Measurements from ENCODE around the gene KRT26. TPM values are rescaled to one million over a fixed set of nuclear protein-coding genes. Genes with fewer than 3 reads are reported as not detected.
"Not testable (repeated sequence)": the region's sequence is repeated elsewhere in the genome, so short reads cannot be mapped to it uniquely, and the experiment has no call there.

Gene KRT26
- total RNA-seq, 2 donors from 2014 or later, result not detected

DNA sequence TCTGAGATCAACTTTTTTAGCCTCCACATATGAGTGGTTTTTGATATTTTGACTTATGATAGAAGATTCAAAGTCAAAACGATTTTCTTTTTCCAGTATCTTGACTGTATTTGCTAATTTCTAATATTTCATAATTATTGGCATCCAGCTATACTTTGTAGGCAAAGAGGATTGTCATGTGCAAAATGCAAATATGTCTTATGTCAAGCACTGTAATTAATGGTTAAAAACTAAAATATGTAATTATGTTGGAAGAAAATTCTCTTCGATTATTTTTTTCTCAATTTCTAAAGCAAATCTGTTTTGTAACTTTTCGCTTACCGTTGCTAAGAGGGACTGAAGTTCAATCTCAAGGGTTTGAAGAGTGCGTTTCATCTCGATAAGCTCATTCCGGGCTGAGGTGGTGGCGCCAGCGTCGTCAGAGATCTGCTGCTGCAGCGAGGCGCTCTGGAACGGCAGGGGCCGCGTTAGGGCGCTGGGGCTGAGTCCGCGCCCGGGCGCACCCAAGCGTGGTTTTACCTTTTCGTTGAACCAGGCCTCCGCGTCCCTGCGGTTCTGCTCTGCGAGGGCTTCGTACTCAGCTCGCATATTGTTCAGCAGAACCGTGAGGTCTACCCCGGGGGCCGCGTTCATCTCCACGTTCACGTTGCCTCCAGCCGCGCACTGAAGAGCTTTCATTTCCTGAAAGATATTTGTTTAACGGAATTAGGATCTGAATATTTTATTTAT, 7.3 kb upstream of the KRT26 start:
- H3K27me3 Mint-ChIP-seq (ENCODE audit: low read depth), result peaks cover 59% of the 10 kb centered on the region
- H3K27ac Mint-ChIP-seq, result no peak overlapping the region
- DNase-seq (peak; percentile 9 to 30), ATAC-seq (replicated peaks in 1 of 2) (peak in 1 of 2 donors; percentile 49)
- H3K4me1 Mint-ChIP-seq (ENCODE audit: low read depth), result peaks cover 9% of the 10 kb centered on the region
- no peaks in the 10 kb centered on the region for H3K9me3 Mint-ChIP-seq
- peak overlapping the region; percentile 53 to 63 for H3K4me3 Mint-ChIP-seq
- no peaks in the 10 kb centered on the region for H3K36me3 Mint-ChIP-seq (ENCODE audit: insufficient read depth in 2 of 2)

DNA sequence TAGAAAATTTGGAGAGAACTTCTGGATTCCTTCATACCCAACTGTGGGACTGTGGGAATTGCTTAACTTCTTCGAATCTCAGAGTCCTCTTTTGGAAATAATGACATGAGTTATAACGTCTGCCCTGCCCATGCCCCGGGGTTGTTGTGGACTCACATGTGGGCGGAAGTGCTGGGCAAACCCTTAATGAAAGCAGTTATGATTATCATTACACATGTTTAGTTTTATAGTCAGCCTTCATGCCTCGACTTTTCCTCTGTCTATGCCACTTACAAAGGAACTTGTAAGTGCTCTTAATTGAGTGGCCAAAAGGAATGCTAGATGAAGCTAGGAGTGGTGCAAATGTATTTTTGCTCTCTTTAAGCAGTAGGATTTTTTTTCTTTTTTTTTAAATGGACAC, 6.5 kb upstream of the KRT26 start:
- Mint-ChIP-seq H3K9me3 (no peaks in the 10 kb centered on the region), H3K36me3 (ENCODE audit: insufficient read depth in 2 of 2) (no peaks in the 10 kb centered on the region), H3K4me3 (no peak overlapping the region), H3K27me3 (ENCODE audit: low read depth) (peaks cover 62% of the 10 kb centered on the region), H3K27ac (no peak overlapping the region), H3K4me1 (ENCODE audit: low read depth) (peaks cover 9% of the 10 kb centered on the region)
- ATAC-seq (replicated peaks in 1 of 2) (no peak), DNase-seq (no peak)

DNA sequence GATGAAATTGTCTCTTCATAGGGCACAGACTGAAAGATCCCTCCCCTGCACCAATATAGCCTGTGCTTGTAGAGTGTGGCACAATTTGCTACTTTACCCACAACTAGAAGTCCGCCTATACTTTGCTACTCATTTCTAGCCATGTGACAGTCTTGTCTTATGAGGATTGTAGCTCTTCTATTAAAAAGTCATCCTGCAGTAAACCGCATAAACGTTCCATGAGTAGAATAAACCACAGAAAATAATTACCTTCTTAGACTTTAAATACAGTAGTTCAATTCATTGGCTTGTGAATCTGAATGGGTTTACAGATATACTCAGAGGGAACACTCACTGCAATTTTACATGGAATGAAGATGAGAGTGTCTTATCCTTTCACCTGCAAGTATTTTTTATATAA, 6.0 kb upstream of the KRT26 start:
- Mint-ChIP-seq H3K27ac (no peak overlapping the region), H3K9me3 (no peaks in the 10 kb centered on the region), H3K4me3 (no peak overlapping the region), H3K27me3 (ENCODE audit: low read depth) (peaks cover 63% of the 10 kb centered on the region), H3K36me3 (ENCODE audit: insufficient read depth in 2 of 2) (no peaks in the 10 kb centered on the region), H3K4me1 (ENCODE audit: low read depth) (peaks cover 9% of the 10 kb centered on the region)
- DNase-seq (no peak), ATAC-seq (replicated peaks in 1 of 2) (no peak)

DNA sequence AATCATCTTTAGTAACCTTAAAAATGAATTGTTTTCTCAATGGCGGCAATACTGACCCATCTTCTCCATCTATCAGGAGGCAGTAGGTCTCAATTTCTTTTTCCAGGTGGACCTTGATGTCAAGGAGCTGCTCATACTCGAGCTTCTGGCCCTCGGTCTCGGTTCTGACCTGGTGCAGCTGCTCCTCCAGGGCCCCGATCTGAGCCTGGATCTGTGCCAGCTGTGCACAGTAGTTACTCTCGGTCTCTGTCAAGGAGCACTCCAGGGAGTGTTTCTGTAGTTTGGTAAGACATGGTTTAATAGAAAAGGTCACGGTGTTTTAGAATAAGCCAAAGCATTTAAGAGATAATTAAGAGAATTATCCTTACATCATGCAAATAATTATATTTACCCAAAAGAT, 5.5 kb upstream of the KRT26 start:
- no peak overlapping the region for H3K27ac Mint-ChIP-seq
- no peak overlapping the region for H3K4me3 Mint-ChIP-seq
- DNase-seq (no peak), ATAC-seq (replicated peaks in 1 of 2) (no peak)
- H3K36me3 Mint-ChIP-seq (ENCODE audit: insufficient read depth in 2 of 2), result no peaks in the 10 kb centered on the region
- H3K27me3 Mint-ChIP-seq (ENCODE audit: low read depth), result peaks cover 68% of the 10 kb centered on the region
- no peaks in the 10 kb centered on the region for H3K9me3 Mint-ChIP-seq
- H3K4me1 Mint-ChIP-seq (ENCODE audit: low read depth), result peaks cover 9% of the 10 kb centered on the region

DNA sequence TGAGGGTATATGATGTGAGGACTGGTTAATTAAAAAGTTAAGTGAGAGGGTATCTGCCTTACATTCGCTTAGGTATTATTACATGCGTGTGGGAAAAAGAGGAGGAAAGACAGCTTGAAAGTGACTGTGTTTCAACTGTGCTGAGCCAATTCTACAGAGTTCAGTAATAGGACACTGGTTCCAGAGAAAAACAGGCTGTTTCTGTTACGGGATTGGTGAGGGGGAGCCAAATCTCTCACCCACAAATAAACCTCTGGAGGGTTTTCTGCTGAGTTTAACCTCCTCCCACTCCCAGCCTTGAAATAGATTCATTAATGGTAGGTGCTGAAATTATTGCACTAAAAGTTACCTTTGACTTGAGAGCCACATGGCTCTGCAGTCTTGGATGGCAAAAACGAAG, 3.9 kb upstream of the KRT26 start:
- no peaks in the 10 kb centered on the region for H3K36me3 Mint-ChIP-seq (ENCODE audit: insufficient read depth in 2 of 2)
- H3K4me1 Mint-ChIP-seq (ENCODE audit: low read depth), result peaks cover 9% of the 10 kb centered on the region
- no peak for DNase-seq
- H3K4me3 Mint-ChIP-seq, result no peak overlapping the region
- no peak overlapping the region for H3K27ac Mint-ChIP-seq
- ATAC-seq (replicated peaks in 1 of 2), result no peak
- peaks cover 77% of the 10 kb centered on the region for H3K27me3 Mint-ChIP-seq (ENCODE audit: low read depth)
- no peaks in the 10 kb centered on the region for H3K9me3 Mint-ChIP-seq

DNA sequence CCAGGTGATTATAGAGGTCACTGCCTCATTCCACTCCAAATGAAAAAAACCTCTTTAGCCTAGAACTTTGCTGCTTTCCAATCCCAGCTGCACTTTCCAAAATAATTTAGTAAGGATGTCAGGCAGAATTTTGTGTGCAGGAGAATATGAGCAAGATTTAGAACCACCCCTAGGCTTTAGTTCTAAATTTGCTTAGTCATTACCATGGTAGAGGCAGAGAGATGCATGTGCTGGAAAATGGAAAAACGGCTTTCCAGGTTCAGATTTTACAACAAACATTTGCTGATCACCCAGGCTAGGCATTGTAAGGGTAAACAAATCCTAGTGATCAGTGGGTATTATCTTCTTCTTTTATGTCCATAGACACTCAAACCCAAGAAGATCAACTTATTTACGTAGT, 6.3 kb downstream of the KRT26 start:
- peaks cover 26% of the 10 kb centered on the region for H3K27me3 Mint-ChIP-seq (ENCODE audit: low read depth)
- peaks cover 11 to 14% of the 10 kb centered on the region in 2 donors for H3K36me3 Mint-ChIP-seq (ENCODE audit: insufficient read depth in 2 of 2)
- H3K27ac Mint-ChIP-seq, result no peak overlapping the region
- no peak overlapping the region for H3K4me3 Mint-ChIP-seq
- DNase-seq, result no peak
- H3K9me3 Mint-ChIP-seq, result peaks cover 15 to 16% of the 10 kb centered on the region in 2 donors
- no peak for ATAC-seq (replicated peaks in 1 of 2)
- no peaks in the 10 kb centered on the region for H3K4me1 Mint-ChIP-seq (ENCODE audit: low read depth)

DNA sequence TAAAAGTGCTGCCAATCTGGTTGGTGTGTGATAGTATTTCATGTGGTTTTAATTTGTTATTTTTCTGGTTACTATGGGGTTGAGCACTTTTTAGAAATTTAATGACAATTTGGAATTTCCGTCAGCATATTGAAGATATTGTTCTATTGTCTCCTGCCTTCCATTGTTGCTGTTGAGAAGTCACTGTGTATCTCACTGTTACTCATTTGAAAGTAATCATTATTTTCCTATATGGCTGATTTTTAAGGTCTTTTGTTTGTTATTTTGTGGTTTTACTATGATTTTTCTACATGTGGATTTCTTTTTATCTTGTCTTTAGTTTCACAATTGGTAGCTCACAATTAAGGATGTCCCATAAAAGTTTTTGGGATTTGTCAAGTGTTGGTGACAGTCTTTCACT, 8.2 kb downstream of the KRT26 start:
- peaks cover 29% of the 10 kb centered on the region for H3K27me3 Mint-ChIP-seq (ENCODE audit: low read depth)
- H3K27ac Mint-ChIP-seq, result no peak overlapping the region
- H3K36me3 Mint-ChIP-seq (ENCODE audit: insufficient read depth in 2 of 2), result peaks cover 23 to 24% of the 10 kb centered on the region in 2 donors
- H3K9me3 Mint-ChIP-seq, result peaks cover 26% of the 10 kb centered on the region in 2 donors
- ATAC-seq (replicated peaks in 1 of 2) (no peak), DNase-seq (no peak)
- no peaks in the 10 kb centered on the region for H3K4me1 Mint-ChIP-seq (ENCODE audit: low read depth)
- no peak overlapping the region for H3K4me3 Mint-ChIP-seq

DNA sequence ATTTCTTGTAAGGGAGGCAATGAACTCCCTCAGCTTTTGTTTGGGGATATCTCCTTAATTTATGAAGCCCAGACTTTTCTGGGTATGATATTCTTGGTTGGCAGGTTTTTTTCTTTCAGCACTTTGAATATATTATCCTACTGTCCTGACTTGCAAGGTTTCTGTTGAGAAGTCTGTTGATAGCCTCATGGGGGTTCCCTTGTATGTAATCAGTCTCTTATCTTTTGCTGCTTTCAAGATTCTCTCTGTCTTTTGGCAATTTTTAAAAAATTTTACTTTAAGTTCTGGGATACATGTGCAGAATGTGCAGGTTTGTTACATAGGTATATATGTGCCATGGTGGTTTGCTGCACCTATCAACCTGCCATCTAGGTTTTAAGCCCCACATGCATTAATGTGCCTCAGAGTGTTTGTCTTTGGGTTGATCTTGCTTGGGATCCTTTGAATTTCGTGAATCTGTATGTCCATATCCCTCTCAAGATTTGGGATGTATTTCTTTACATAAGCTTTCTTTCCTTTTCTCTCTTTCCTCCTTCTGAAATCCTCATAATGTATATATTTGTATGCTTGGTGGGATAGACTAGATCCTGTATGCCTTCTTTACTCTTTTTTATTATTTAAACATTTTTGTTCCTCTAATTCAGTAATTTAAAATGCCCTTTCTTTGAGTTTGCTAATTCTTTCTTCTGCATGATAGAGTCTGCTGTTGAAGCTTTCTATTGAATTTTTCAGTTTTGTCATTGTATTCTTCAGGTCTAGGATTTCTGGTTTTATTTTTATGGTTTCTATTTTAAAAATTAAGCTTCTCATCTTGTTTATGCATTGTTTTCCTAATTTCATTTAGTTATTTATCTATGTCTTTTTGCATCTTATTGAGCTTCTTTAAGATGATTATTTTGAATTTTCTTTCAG, 11.6 kb downstream of the KRT26 start:
- Mint-ChIP-seq H3K36me3 (ENCODE audit: insufficient read depth in 2 of 2) (peaks cover 23 to 26% of the 10 kb centered on the region in 2 donors), H3K9me3 (peaks cover 31 to 35% of the 10 kb centered on the region in 2 donors), H3K4me1 (ENCODE audit: low read depth) (no peaks in the 10 kb centered on the region), H3K27ac (no peak overlapping the region), H3K27me3 (ENCODE audit: low read depth) (peaks cover 46% of the 10 kb centered on the region), H3K4me3 (no peak overlapping the region)
- DNase-seq (no peak), ATAC-seq (replicated peaks in 1 of 2) (no peak)

DNA sequence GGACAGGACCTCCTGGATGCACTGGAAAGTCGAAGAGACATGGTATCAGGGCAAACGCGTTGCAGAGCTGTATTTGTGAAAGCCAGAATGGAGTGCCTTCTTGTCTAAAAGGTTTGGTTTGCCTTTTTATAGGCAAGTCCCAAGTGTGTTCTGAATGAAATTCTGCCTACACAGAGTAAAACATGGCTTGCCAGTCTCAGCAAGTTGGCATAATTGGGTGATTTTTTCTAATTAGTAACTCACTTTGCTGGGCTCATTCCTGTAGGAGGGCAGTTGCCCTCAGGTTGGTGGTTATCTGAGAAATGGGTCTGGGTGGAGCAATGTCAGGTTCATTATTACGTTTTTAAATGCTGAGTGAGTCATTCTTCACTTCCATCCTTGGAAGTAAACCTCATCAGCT, 16.8 kb downstream of the KRT26 start, which contains the start of gene KRT25:
Gene KRT25, minus strand, starts transcription at position 101 of the 400 bp plus-strand sequence. Its CDS starts 60 bp downstream, at position 41.
- ATAC-seq (replicated peaks in 1 of 2) (no peak), DNase-seq (no peak)
- H3K9me3 Mint-ChIP-seq, result peaks cover 11 to 15% of the 10 kb centered on the region in 2 donors
- H3K27ac Mint-ChIP-seq, result no peak within 1 kb of the TSS
- H3K4me1 Mint-ChIP-seq (ENCODE audit: low read depth), result no peaks in the 10 kb centered on the region
- H3K27me3 Mint-ChIP-seq (ENCODE audit: low read depth), result peaks cover 54% of the 10 kb centered on the region
- peaks cover 5 to 11% of the 10 kb centered on the region in 2 donors for H3K36me3 Mint-ChIP-seq (ENCODE audit: insufficient read depth in 2 of 2)
- no peak within 1 kb of the TSS for H3K4me3 Mint-ChIP-seq

DNA sequence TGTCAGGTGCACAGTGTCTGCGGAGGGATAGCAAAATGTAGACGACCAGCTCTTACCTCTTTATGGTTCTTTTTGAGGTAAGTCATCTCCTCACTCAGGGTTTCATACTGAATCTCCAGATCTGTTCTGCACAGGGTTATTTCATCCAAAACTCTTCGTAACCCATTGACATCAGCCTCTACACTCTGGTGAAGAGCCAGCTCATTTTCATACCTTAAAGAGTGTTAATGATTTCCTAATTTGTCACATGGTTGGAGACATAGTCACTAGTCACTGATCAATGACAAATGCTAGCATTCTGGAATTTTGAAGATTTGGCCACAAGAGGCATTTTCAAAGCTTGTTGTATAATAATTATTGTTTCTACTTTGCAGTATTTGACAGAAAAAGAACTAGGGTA, 18.2 kb downstream of the KRT26 start:
- no peak for DNase-seq
- no peak for ATAC-seq (replicated peaks in 1 of 2)
- Mint-ChIP-seq H3K9me3 (peaks cover 6 to 8% of the 10 kb centered on the region in 2 donors), H3K36me3 (ENCODE audit: insufficient read depth in 2 of 2) (peaks cover 0 to 2% of the 10 kb centered on the region in 2 donors), H3K4me3 (no peak overlapping the region), H3K4me1 (ENCODE audit: low read depth) (no peaks in the 10 kb centered on the region), H3K27ac (no peak overlapping the region), H3K27me3 (ENCODE audit: low read depth) (peaks cover 58% of the 10 kb centered on the region)

DNA sequence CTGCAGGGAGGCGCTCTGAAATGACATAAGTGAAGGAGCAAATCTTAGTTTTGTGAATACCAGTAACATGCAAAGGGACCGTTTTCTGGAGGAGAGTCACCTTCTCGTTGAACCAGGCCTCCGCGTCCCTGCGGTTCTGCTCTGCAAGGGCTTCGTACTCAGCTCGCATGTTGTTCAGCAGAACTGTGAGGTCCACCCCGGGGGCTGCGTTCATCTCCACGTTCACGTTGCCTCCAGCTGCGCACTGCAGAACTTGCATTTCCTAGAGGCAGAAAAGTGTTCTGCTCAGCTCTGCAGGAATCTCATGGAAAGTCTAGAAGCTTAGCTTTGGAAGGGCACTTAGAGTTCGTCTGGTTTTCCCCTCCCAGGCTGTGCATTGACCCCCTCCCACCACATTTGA, 20.9 kb downstream of the KRT26 start:
- peaks cover 63% of the 10 kb centered on the region for H3K27me3 Mint-ChIP-seq (ENCODE audit: low read depth)

DNA sequence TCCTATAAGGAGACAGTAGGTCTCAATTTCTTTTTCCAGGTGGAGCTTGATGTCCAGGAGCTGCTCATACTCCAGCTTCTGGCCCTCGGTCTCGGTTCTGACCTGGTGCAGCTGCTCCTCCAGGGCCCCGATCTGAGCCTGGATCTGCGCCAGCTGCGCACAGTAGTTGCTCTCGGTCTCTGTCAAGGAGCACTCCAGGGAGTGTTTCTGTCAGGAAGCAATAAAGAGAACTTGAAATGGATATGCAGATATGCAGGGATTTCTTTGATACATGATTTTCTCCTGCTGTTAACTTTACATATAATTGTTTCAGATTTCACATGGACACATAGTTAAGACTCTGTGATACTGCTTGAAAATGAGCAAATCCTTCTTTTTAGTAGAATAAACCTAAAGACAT, 21.6 kb downstream of the KRT26 start:
- H3K9me3 Mint-ChIP-seq, result no peaks in the 10 kb centered on the region
- no peak overlapping the region for H3K27ac Mint-ChIP-seq
- H3K27me3 Mint-ChIP-seq (ENCODE audit: low read depth), result peaks cover 64% of the 10 kb centered on the region
- H3K4me3 Mint-ChIP-seq, result no peak overlapping the region
- ATAC-seq (replicated peaks in 1 of 2) (no peak), DNase-seq (no peak)
- no peaks in the 10 kb centered on the region for H3K4me1 Mint-ChIP-seq (ENCODE audit: low read depth)
- no peaks in the 10 kb centered on the region for H3K36me3 Mint-ChIP-seq (ENCODE audit: insufficient read depth in 2 of 2)

More for the DNA sequence above, 20.9 kb downstream of the KRT26 start:
- Mint-ChIP-seq H3K4me3 (no peak overlapping the region), H3K9me3 (no peaks in the 10 kb centered on the region), H3K27ac (no peak overlapping the region), H3K36me3 (ENCODE audit: insufficient read depth in 2 of 2) (no peaks in the 10 kb centered on the region), H3K4me1 (ENCODE audit: low read depth) (no peaks in the 10 kb centered on the region)
- DNase-seq (no peak), ATAC-seq (replicated peaks in 1 of 2) (no peak)

DNA sequence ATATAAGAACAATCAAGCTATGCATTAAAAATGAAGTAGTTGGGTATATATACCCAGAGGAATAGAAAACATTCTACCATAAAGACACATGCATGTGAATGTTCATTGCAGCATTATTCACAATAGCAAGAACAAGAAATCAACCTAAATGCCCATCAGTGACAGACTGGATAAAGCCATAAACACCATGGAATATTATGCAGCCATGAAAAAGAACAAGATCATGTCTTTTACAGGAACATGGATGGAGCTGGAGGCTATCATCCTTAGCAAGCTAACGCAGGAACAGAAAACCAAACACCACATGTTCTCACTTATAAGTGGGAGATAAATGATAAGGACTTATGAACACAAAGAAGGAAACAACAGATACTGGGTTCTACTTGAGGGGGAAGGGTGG, 23.3 kb downstream of the KRT26 start:
- DNase-seq; H3K27ac Mint-ChIP-seq; H3K36me3 Mint-ChIP-seq (ENCODE audit: insufficient read depth in 2 of 2); ATAC-seq (replicated peaks in 1 of 2); H3K4me1 Mint-ChIP-seq (ENCODE audit: low read depth); H3K4me3 Mint-ChIP-seq; H3K9me3 Mint-ChIP-seq: not testable (repeated sequence)
- H3K27me3 Mint-ChIP-seq (ENCODE audit: low read depth), result peaks cover 72% of the 10 kb centered on the region

Measured in activated T-cell treated with anti-CD3 and anti-CD28 coated beads, Interleukin-2, amount 50 U/mL, for 72 hours (primary cell).